Measurements from ENCODE around the gene RPS6KA2. TPM values are rescaled to one million over a fixed set of nuclear protein-coding genes. Genes with fewer than 3 reads are reported as not detected.

Gene RPS6KA2
- total RNA-seq, 4 donors from 2014 or later = 55.4 to 119 (median 76.4) TPM

DNA sequence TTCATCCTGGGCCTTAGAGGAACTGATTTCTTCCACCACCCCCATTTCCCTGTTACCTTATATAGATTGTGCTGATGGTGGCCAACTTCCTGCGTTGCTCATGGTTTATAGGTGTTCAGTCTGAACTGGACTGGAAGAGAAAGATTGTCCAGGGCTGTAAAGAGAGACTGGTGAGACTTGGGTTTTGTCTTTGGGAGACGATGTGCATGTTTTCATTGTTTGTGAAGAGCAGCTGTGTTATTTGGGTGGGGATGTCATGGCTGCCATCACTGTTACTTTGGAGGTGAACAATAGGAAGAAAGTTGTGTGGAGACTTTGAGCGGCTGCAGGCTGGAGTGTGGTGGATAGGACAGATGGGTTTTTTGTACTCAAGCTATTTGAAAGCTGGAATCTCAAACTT, 228.7 kb downstream of the RPS6KA2 start:
- H3K27ac ChIP-seq = no peak overlapping the region
- no peaks in the 10 kb centered on the region for H3K9me3 ChIP-seq
- H3K4me3 ChIP-seq = no peak overlapping the region
- H3K4me1 ChIP-seq = peaks cover 0 to 9% (median 0%) of the 10 kb centered on the region in 3 donors
- no peak for TF ChIP-seq POLR2AphosphoS5 (IDR thresholded peaks at IDR 0.05)
- TF ChIP-seq EP300 (IDR thresholded peaks at IDR 0.05) = no peak
- TF ChIP-seq, protein P1, sequence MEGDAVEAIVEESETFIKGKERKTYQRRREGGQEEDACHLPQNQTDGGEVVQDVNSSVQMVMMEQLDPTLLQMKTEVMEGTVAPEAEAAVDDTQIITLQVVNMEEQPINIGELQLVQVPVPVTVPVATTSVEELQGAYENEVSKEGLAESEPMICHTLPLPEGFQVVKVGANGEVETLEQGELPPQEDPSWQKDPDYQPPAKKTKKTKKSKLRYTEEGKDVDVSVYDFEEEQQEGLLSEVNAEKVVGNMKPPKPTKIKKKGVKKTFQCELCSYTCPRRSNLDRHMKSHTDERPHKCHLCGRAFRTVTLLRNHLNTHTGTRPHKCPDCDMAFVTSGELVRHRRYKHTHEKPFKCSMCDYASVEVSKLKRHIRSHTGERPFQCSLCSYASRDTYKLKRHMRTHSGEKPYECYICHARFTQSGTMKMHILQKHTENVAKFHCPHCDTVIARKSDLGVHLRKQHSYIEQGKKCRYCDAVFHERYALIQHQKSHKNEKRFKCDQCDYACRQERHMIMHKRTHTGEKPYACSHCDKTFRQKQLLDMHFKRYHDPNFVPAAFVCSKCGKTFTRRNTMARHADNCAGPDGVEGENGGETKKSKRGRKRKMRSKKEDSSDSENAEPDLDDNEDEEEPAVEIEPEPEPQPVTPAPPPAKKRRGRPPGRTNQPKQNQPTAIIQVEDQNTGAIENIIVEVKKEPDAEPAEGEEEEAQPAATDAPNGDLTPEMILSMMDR (IDR thresholded peaks at IDR 0.05) = no peak
- TF ChIP-seq POLR2A (IDR thresholded peaks at IDR 0.05) = no peak
- H3K36me3 ChIP-seq = no peaks in the 10 kb centered on the region
- 66 to 81% methylated on average over 2 to 3 of the region's 3 CpGs for WGBS, 2 donors (ENCODE audit: low coverage in 1 of 2)
- no peak for ATAC-seq
- peaks cover 50% of the 10 kb centered on the region for H3K27me3 ChIP-seq

DNA sequence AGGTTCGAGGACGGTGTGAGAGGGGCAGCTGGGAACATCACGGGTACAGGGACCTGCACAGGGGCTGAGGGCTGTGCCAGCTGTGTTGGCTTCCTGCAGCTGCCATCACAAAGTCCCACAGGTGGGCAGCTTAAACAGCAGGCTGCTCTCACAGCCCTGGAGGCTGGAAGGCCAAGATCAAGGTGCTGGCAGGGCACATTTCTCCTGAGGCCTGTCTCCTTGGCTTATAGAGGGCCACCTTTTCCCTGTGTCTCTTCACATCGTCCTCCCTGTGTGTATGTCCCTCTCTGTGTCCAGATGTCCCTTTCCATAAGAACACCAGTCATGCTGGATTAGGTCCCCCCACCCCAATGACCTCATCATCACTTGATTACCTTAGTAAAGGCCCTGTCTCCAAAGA, 229.2 kb downstream of the RPS6KA2 start:
- H3K36me3 ChIP-seq = no peaks in the 10 kb centered on the region

DNA sequence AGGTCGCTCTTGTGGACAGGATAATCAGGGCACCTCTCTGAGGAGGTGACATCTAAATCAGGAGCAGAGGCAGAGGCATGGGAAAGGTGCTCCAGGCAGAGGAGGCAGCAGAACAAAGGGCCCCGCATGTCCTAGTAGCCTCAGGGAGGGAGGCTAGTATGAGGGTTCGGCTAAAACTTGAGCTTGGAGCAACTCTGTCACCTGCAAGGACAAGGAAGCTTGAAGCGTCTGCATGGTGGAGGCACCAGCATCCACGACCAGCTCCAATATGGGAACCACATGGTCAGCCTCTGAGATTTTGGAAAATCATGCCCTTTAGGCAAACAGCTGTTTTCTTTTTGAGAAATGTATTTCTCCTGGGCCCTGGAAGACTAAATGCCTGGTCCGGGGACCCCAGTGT, 231.3 kb downstream of the RPS6KA2 start:
- no peak overlapping the region for H3K27ac ChIP-seq
- WGBS, 2 donors (ENCODE audit: low coverage in 1 of 2) = 62 to 63% methylated on average over 4 of the region's 6 CpGs
- H3K9me3 ChIP-seq = no peaks in the 10 kb centered on the region
- H3K4me1 ChIP-seq = peaks cover 0 to 8% (median 0%) of the 10 kb centered on the region in 3 donors
- H3K4me3 ChIP-seq = no peak overlapping the region
- ATAC-seq = no peak
- TF ChIP-seq, protein P1 (IDR thresholded peaks at IDR 0.05) = no peak
- H3K36me3 ChIP-seq = no peaks in the 10 kb centered on the region
- H3K27me3 ChIP-seq = peaks cover 42% of the 10 kb centered on the region

More for the DNA sequence above, 229.2 kb downstream of the RPS6KA2 start:
- Histone ChIP-seq H3K27me3 (peaks cover 46% of the 10 kb centered on the region), H3K4me3 (no peak overlapping the region), H3K27ac (no peak overlapping the region), H3K4me1 (peaks cover 0 to 9% (median 0%) of the 10 kb centered on the region in 3 donors), H3K9me3 (no peaks in the 10 kb centered on the region)
- no peak for ATAC-seq
- TF ChIP-seq EP300 (IDR thresholded peaks at IDR 0.05) (no peak), POLR2A (IDR thresholded peaks at IDR 0.05) (no peak), POLR2AphosphoS5 (IDR thresholded peaks at IDR 0.05) (no peak)
- TF ChIP-seq, protein P1 (IDR thresholded peaks at IDR 0.05) = no peak
- 87 to 100% methylated on average over 1 to 4 of the region's 4 CpGs for WGBS, 2 donors (ENCODE audit: low coverage in 1 of 2)

DNA sequence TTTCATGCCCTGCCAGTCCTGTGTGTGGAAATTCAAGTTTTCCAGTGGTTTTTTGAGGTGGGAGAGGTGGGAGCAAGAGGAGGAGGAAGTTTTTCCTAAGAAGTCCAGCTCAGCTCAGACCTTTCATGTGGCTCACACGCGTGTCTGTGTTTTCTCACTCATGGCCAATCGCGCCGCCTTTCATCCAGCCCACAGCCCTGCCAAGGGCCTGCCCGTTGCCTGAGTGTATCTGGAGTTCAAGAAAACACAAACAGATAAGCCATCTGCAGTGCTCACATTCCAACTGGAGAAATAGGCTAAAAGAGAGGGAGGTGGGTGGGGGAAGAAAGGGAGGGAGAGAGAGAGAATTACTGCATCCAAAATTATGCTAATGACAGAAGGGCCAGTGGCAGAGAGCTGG, 231.7 kb downstream of the RPS6KA2 start:
- Histone ChIP-seq H3K9me3 (no peaks in the 10 kb centered on the region), H3K27me3 (peaks cover 42% of the 10 kb centered on the region), H3K4me1 (peaks cover 0 to 4% (median 0%) of the 10 kb centered on the region in 3 donors), H3K36me3 (no peaks in the 10 kb centered on the region), H3K27ac (no peak overlapping the region), H3K4me3 (no peak overlapping the region)
- 53% methylated on average over 3 of the region's 6 CpGs; no CpG with 5 or more reads in 1 of the 2 donors for WGBS, 2 donors (ENCODE audit: low coverage in 1 of 2)
- no peak for ATAC-seq
- TF ChIP-seq POLR2AphosphoS5 (IDR thresholded peaks at IDR 0.05) (no peak), EP300 (IDR thresholded peaks at IDR 0.05) (no peak), POLR2A (IDR thresholded peaks at IDR 0.05) (no peak)
- TF ChIP-seq, protein P1 (IDR thresholded peaks at IDR 0.05) = no peak

DNA sequence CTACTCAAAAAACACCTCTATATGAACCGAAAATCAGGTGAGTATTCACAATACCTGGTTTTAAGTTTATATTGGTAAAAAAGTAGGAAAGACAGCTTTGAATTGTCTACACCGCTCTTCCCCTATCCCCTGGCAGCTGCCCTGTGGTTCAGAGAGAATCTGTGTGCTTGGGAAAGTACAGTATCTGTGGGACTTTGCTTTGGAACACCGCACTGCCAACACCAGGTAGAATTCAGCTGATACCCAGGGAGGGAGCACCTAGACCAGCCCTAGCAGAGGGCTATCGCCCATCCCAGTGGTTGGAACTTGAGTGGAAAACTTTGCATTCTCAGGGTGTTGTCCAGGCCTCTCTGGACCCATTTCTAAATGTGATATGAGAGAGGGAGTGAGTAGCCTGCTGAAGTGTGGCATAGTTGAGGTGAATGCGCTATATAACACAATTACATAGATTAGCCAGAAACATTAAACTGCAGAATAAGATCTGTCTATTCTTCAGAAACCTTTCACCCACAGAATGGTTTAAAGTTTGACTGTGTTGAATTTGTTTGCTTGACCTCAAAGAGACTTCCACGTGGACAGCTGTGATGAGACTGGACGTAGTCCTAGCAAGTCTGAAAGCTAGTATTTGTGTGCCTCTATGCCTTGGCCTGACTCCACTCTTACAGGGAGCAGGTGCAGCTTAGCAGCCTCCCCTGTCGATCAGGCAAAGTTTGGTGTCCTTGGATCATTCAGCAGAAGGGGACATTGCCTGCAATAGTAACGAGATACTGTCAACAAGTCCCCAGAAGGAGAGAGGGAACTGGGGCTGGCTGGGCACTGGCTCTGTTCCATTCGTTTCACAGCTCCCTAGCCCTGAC, 232.8 kb downstream of the RPS6KA2 start:
- H3K27ac ChIP-seq = no peak overlapping the region
- no peak for ATAC-seq
- H3K9me3 ChIP-seq = no peaks in the 10 kb centered on the region
- H3K4me3 ChIP-seq = no peak overlapping the region
- 64 to 92% methylated on average over 3 to 9 of the region's 10 CpGs for WGBS, 2 donors (ENCODE audit: low coverage in 1 of 2)
- no peaks in the 10 kb centered on the region for H3K36me3 ChIP-seq
- no peak for TF ChIP-seq EP300 (IDR thresholded peaks at IDR 0.05)
- no peak for TF ChIP-seq POLR2A (IDR thresholded peaks at IDR 0.05)
- TF ChIP-seq, protein P1 (IDR thresholded peaks at IDR 0.05) = no peak
- no peak for TF ChIP-seq POLR2AphosphoS5 (IDR thresholded peaks at IDR 0.05)
- no peaks in the 10 kb centered on the region for H3K4me1 ChIP-seq
- peaks cover 39% of the 10 kb centered on the region for H3K27me3 ChIP-seq

Data from gastroesophageal sphincter (tissue), 4 donors.